Dermis lymphatic vessel endothelial cell (primary cell): ENCODE results near the gene PPARGC1A. TPM values are rescaled to one million over a fixed set of nuclear protein-coding genes. Genes with fewer than 3 reads are reported as not detected.

ENCODE experiments used
- total RNA-seq: library from RNA; depleted of rRNA; stranded (reverse); fragments of >200 nt; gene quantifications from 2 replicates; pipeline ENCODE4 v1.2.1, GENCODE V29; 2014

Gene PPARGC1A, protein sequence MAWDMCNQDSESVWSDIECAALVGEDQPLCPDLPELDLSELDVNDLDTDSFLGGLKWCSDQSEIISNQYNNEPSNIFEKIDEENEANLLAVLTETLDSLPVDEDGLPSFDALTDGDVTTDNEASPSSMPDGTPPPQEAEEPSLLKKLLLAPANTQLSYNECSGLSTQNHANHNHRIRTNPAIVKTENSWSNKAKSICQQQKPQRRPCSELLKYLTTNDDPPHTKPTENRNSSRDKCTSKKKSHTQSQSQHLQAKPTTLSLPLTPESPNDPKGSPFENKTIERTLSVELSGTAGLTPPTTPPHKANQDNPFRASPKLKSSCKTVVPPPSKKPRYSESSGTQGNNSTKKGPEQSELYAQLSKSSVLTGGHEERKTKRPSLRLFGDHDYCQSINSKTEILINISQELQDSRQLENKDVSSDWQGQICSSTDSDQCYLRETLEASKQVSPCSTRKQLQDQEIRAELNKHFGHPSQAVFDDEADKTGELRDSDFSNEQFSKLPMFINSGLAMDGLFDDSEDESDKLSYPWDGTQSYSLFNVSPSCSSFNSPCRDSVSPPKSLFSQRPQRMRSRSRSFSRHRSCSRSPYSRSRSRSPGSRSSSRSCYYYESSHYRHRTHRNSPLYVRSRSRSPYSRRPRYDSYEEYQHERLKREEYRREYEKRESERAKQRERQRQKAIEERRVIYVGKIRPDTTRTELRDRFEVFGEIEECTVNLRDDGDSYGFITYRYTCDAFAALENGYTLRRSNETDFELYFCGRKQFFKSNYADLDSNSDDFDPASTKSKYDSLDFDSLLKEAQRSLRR
- 0.34 and 0.76 TPM in 2 replicates for total RNA-seq

DNA sequence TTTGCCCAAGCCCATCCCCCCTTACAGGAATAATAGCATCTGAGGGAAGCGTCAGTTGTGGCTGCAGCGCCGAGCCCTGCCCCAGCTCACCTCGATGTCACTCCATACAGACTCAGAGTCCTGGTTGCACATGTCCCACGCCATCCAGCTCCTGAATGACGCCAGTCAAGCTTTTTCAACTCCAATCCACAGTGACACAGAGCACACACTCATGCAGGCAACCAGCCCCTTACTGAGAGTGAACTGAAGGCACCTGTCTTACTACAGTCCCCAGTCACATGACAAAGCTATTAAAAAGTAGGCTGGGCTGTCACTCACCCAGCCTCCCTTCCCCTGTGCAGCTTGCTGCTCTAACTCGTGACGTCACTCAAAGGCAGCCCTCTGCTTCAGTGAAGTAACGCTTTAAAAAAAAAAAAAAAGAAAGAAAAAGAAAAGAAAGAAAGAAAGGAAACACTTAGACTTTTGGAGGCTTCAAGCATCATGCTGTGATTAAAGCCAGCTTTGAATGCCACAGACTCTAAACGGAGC lies at the start of gene PPARGC1A:
Gene PPARGC1A (minus strand): TSS at position 234 of the 528 bp plus-strand sequence. CDS start 90 bp downstream, at position 144.

